Mesothelial cell of epicardium (in vitro differentiated cells): ENCODE results near the gene TFPI2. TPM values are rescaled to one million over a fixed set of nuclear protein-coding genes. Genes with fewer than 3 reads are reported as not detected.

Source experiments
- DNase-seq, 2 experiments: peaks; one replicate each; pipeline ENCODE4 v3.0.0; 2021; ENCODE audit warnings: low spot score in 2 of 2; ENCODE audit not compliant: unreplicated experiment in 2 of 2
- H3K27ac Mint-ChIP-seq: 2 replicates; pipeline ENCODE4 v1.8.0; 2021; ENCODE audit warnings: mixed read lengths
- H3K27me3 Mint-ChIP-seq: 2 replicates; pipeline ENCODE4 v1.8.0; 2021; ENCODE audit warnings: low read depth, mixed read lengths
- H3K36me3 Mint-ChIP-seq: 2 replicates; pipeline ENCODE4 v1.8.0; 2021; ENCODE audit warnings: mixed read lengths
- H3K4me1 Mint-ChIP-seq: 2 replicates; pipeline ENCODE4 v1.8.0; 2021; ENCODE audit warnings: mixed read lengths
- H3K4me3 Mint-ChIP-seq: 2 replicates; pipeline ENCODE4 v1.8.0; 2021; ENCODE audit warnings: mild to moderate bottlenecking, moderate library complexity, mixed read lengths
- H3K9me3 Mint-ChIP-seq: 2 replicates; pipeline ENCODE4 v1.8.0; 2021; ENCODE audit warnings: mixed read lengths
- total RNA-seq: library from RNA; stranded (reverse); gene quantifications from 3 replicates; pipeline ENCODE4 v1.2.1, GENCODE V29; 2021
- TF ChIP-seq, protein P1 (sequence below): fragments of 200-600 bp; sonication (generic); IDR thresholded peaks from one replicate; pipeline ENCODE4 v1.5.0; 2021; ENCODE audit warnings: antibody characterized with exemption; ENCODE audit not compliant: unreplicated experiment

The TFPI2 gene
- total RNA-seq, 1 donor from 2014 or later: 69.4 TPM

DNA sequence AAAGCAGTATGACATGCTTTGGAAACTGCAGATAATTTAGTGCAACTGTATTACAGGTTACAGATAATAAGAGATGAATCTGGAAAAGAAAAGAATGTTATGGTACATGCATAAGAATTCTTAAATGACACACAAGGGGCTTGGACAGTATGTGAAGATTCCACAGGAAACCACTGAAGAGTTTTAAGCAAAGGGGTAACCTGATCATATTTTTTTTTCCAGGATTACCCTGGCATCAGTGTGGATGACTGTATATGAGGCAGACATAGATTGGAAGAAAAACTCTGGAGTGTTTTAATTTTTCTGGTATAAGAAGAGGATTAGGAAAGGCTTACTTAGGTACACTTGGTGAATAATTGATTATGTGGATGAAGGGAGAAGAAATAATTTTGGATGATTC, 8.1 kb downstream of the TFPI2 start:
- TF ChIP-seq, protein P1, sequence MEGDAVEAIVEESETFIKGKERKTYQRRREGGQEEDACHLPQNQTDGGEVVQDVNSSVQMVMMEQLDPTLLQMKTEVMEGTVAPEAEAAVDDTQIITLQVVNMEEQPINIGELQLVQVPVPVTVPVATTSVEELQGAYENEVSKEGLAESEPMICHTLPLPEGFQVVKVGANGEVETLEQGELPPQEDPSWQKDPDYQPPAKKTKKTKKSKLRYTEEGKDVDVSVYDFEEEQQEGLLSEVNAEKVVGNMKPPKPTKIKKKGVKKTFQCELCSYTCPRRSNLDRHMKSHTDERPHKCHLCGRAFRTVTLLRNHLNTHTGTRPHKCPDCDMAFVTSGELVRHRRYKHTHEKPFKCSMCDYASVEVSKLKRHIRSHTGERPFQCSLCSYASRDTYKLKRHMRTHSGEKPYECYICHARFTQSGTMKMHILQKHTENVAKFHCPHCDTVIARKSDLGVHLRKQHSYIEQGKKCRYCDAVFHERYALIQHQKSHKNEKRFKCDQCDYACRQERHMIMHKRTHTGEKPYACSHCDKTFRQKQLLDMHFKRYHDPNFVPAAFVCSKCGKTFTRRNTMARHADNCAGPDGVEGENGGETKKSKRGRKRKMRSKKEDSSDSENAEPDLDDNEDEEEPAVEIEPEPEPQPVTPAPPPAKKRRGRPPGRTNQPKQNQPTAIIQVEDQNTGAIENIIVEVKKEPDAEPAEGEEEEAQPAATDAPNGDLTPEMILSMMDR: no peak
- no peak for DNase-seq
- no peaks in the 10 kb centered on the region for H3K4me1 Mint-ChIP-seq
- no peaks in the 10 kb centered on the region for H3K27me3 Mint-ChIP-seq
- no peak overlapping the region for H3K27ac Mint-ChIP-seq
- H3K4me3 Mint-ChIP-seq: no peak overlapping the region
- H3K36me3 Mint-ChIP-seq: peaks cover 4% of the 10 kb centered on the region
- H3K9me3 Mint-ChIP-seq: peaks cover 19% of the 10 kb centered on the region

DNA sequence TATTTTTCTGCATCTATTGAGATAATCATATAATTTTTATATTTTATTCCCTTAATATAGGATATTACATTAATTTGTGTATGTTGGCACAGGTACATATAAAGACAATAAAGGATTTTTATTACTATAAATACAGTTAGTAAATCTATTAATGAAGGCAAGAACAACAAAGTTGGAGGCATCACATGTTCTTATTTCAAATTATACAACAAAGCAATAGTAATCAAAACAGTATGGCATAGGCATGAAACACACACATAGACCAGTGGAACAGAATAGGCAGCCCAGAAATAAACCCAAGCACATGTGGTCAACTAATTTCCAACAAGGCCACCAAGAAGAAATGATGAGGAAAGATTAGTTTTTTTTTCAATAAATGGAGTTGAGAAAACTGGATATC, 11.2 kb downstream of the TFPI2 start:
- TF ChIP-seq, protein P1: no peak
- no peak overlapping the region for H3K4me3 Mint-ChIP-seq
- H3K4me1 Mint-ChIP-seq: no peaks in the 10 kb centered on the region
- no peak overlapping the region for H3K27ac Mint-ChIP-seq
- no peaks in the 10 kb centered on the region for H3K27me3 Mint-ChIP-seq
- DNase-seq: no peak
- peaks cover 4% of the 10 kb centered on the region for H3K36me3 Mint-ChIP-seq
- H3K9me3 Mint-ChIP-seq: peaks cover 27% of the 10 kb centered on the region

GRCh38 chr7:93877742-93878141, 12.8 kb downstream of the TFPI2 start:
- H3K36me3 Mint-ChIP-seq: peaks cover 4% of the 10 kb centered on the region
- no peak overlapping the region for H3K27ac Mint-ChIP-seq
- peaks cover 35% of the 10 kb centered on the region for H3K9me3 Mint-ChIP-seq

DNA sequence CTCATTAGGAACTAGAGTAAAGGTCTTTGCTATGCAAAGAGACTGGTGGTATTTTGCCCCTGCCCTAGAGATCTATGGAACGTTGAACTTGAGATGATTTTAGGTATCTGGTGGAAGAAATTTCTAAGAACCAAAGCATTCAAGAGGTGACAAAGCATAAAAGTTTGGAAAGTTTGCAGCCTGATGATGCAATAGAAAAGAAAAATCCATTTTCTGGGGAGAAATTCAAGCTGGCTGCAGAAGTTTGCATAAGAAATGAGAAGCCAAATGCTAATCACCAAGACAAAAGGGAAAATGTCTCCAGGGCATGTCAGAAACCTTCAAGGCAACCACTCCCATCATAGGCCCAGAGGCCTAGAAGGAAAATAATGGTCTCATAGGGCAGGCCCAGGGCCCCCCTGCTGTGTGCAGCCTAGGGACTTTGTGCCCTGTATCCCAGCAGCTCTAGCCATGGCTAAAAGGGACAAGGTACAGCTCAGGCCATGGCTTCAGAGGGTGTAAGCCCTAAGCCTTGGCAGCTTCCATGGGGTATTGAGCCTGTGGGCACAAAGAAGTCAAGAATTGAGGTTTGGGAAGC, 16.5 kb downstream of the TFPI2 start:
- H3K27ac Mint-ChIP-seq: no peak overlapping the region
- H3K27me3 Mint-ChIP-seq: no peaks in the 10 kb centered on the region
- DNase-seq: no peak
- H3K36me3 Mint-ChIP-seq: no peaks in the 10 kb centered on the region
- no peaks in the 10 kb centered on the region for H3K4me1 Mint-ChIP-seq
- TF ChIP-seq, protein P1: no peak
- H3K9me3 Mint-ChIP-seq: peaks cover 22% of the 10 kb centered on the region
- no peak overlapping the region for H3K4me3 Mint-ChIP-seq

More at GRCh38 chr7:93877742-93878141, 12.8 kb downstream of the TFPI2 start:
- no peak for DNase-seq
- H3K4me1 Mint-ChIP-seq: no peaks in the 10 kb centered on the region
- no peaks in the 10 kb centered on the region for H3K27me3 Mint-ChIP-seq
- TF ChIP-seq, protein P1: no peak
- H3K4me3 Mint-ChIP-seq: no peak overlapping the region

- H3K27ac Mint-ChIP-seq: no peak overlapping the region
- no peaks in the 10 kb centered on the region for H3K27me3 Mint-ChIP-seq
- H3K36me3 Mint-ChIP-seq: no peaks in the 10 kb centered on the region
- TF ChIP-seq, protein P1: no peak
- DNase-seq: no peak
- H3K4me3 Mint-ChIP-seq: no peak overlapping the region
- no peaks in the 10 kb centered on the region for H3K9me3 Mint-ChIP-seq
- H3K4me1 Mint-ChIP-seq: no peaks in the 10 kb centered on the region
Measured at GRCh38 chr7:93866886-93867285, 23.7 kb downstream of the TFPI2 start.

DNA sequence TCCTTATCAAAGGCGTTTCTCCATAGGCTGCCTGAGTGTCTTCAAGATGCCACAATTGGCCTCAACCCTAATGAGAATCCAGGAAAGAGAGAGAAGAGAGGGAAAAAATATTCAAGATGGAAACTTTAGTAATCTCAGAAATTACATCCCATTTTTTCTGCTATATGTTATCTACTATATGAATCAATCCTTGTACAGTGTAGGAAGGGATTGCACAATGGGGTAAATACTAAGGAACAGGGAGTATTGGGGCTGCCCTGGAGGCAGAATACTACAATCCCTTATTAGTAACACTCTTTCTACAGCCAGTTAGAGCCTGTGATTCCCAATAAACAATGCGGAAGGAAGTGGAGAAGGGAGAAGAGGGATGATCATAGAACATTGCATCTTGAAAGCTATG, 27.9 kb downstream of the TFPI2 start:
- H3K27me3 Mint-ChIP-seq: no peaks in the 10 kb centered on the region
- no peaks in the 10 kb centered on the region for H3K36me3 Mint-ChIP-seq
- H3K4me1 Mint-ChIP-seq: no peaks in the 10 kb centered on the region
- no peak overlapping the region for H3K27ac Mint-ChIP-seq
- H3K4me3 Mint-ChIP-seq: no peak overlapping the region
- H3K9me3 Mint-ChIP-seq: no peaks in the 10 kb centered on the region
- TF ChIP-seq, protein P1: no peak
- no peak for DNase-seq
